Mesendoderm (in vitro differentiated cells): ENCODE results near the gene CDK11B.

Source experiments
- DNase-seq: peaks from one replicate; pipeline ENCODE4 v3.0.0; 2013
- H2AK5ac ChIP-seq: 2 replicates; pipeline ENCODE4 v1.6.1; 2013; ENCODE audit warnings: low read length, inconsistent platforms
- H2BK120ac ChIP-seq: 2 replicates; pipeline ENCODE4 v1.6.1; 2013; ENCODE audit warnings: low read depth, mild to moderate bottlenecking, low read length, moderate library complexity, mixed read lengths
- H2BK15ac ChIP-seq: replicated peaks from 2 replicates; pipeline ENCODE4 v1.6.1; 2013; ENCODE audit warnings: low read depth, mild to moderate bottlenecking, moderate library complexity
- H2BK5ac ChIP-seq: 2 replicates; pipeline ENCODE4 v1.6.1; 2013; ENCODE audit warnings: low read length, inconsistent platforms
- H3K18ac ChIP-seq: 2 replicates; pipeline ENCODE4 v1.6.1; 2013; ENCODE audit warnings: mild to moderate bottlenecking, low read length, mixed read lengths
- H3K23ac ChIP-seq: one replicate; pipeline ENCODE4 v1.6.1; 2013; ENCODE audit warnings: low read length
- H3K27ac ChIP-seq: 2 replicates; pipeline ENCODE4 v1.5.1; 2013; ENCODE audit warnings: low read depth, mild to moderate bottlenecking, inconsistent platforms, low read length, moderate library complexity
- H3K27me3 ChIP-seq: 2 replicates; pipeline ENCODE4 v1.6.1; 2013; ENCODE audit warnings: low read length, control low read depth, mild to moderate bottlenecking, inconsistent platforms; ENCODE audit not compliant: insufficient read depth, poor library complexity
- H3K36me3 ChIP-seq: 2 replicates; pipeline ENCODE4 v1.6.1; 2013; ENCODE audit warnings: low read length, inconsistent platforms; ENCODE audit not compliant: control insufficient read depth, insufficient read depth
- H3K4ac ChIP-seq: one replicate; pipeline ENCODE4 v1.6.1; 2013; ENCODE audit warnings: low read depth, mild to moderate bottlenecking, low read length, moderate library complexity
- H3K4me1 ChIP-seq: 2 replicates; pipeline ENCODE4 v1.6.1; 2013; ENCODE audit warnings: low read depth, low read length, inconsistent platforms; ENCODE audit not compliant: control insufficient read depth
- H3K4me2 ChIP-seq: 2 replicates; pipeline ENCODE4 v1.6.1; 2013; ENCODE audit warnings: low read length
- H3K4me3 ChIP-seq: 2 replicates; pipeline ENCODE4 v1.5.1; 2013; ENCODE audit warnings: mild to moderate bottlenecking, low read length
- H3K56ac ChIP-seq: one replicate; pipeline ENCODE4 v1.6.1; 2013; ENCODE audit warnings: low read length
- H3K79me1 ChIP-seq: 2 replicates; pipeline ENCODE4 v1.6.1; 2013; ENCODE audit warnings: low read length, inconsistent platforms
- H3K79me2 ChIP-seq: 2 replicates; pipeline ENCODE4 v1.6.1; 2013; ENCODE audit warnings: mild to moderate bottlenecking, low read length; ENCODE audit not compliant: control insufficient read depth, insufficient read depth
- H3K9ac ChIP-seq: 2 replicates; pipeline ENCODE4 v1.6.1; 2013; ENCODE audit warnings: low read length, inconsistent platforms
- H4K5ac ChIP-seq: one replicate; pipeline ENCODE4 v1.6.1; 2013; ENCODE audit warnings: low read length
- H4K8ac ChIP-seq: one replicate; pipeline ENCODE4 v1.6.1; 2013; ENCODE audit warnings: low read depth, mild to moderate bottlenecking, control low read depth, low read length, moderate library complexity
- WGBS: extraction: QIAGEN DNeasy Blood & Tissue Kit; methylation state at CpG from one replicate; pipeline ENCODE4 v1.1.7; 2013; ENCODE audit warnings: low lambda C conversion rate, missing lambda C conversion rate; ENCODE audit not compliant: insufficient coverage; ENCODE audit errors: extremely low coverage; 5-methylcytosine and 5-hydroxymethylcytosine counted together

CDK11B gene

DNA sequence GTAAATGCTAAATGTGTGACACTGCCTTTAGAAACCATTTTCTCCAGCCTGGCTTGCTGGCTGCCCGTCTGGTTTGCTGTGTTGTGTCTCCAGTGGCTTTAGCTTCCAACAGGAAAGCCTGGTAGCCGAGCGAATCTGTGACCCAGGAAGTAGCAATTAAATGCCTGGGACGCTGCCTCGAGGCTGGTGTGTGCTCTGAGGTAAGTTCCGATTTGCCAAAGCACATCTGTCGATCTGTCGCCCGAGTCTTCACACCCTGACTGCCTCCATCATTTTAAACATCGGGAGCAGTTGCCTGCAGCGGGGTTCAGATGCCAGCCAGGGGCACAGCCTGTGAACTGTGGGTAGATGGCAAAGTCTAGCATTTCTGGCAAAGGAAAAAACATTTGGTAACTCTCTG is 41.3 kb downstream of the CDK11B start:
- Histone ChIP-seq H3K79me2 (peaks cover 4% of the 10 kb centered on the region), H3K56ac (no peak overlapping the region), H3K18ac (no peak overlapping the region), H3K4me2 (no peak overlapping the region), H2BK15ac (no peak overlapping the region), H3K27ac (no peak overlapping the region), H2BK120ac (no peak overlapping the region), H3K36me3 (no peaks in the 10 kb centered on the region), H3K23ac (no peak overlapping the region), H3K4ac (no peak overlapping the region), H3K4me3 (no peak overlapping the region), H2AK5ac (no peak overlapping the region), H3K9ac (no peak overlapping the region), H3K4me1 (peaks cover 7% of the 10 kb centered on the region), H3K79me1 (peaks cover 8% of the 10 kb centered on the region), H4K5ac (no peak overlapping the region), H4K8ac (no peak overlapping the region), H3K27me3 (no peaks in the 10 kb centered on the region), H2BK5ac (no peak overlapping the region)
- WGBS = no CpG with 5 or more reads among the region's 11 CpGs
- no peak for DNase-seq

DNA sequence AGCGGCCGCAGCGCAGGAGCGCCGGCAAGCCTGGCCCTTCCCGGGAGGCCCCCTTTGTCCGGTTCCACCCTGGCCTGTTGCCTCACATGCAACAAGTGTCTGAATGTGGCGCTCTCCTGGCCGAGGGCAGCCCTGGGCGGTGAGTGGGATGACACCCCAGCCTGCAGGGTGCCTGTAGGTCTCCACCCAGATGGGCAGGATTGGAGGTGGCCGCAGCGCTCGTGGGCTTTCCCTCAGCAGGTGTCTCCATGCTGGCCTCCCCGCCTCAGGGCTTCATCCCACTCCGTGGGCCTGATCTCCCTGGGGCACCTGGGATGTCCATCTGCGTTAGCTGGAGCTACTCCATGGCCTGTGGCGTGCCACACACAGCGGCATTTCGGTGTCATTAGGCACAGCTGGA is 42.0 kb downstream of the CDK11B start:
- Histone ChIP-seq H3K18ac (no peak overlapping the region), H3K56ac (peak overlapping the region; percentile 64), H3K79me2 (peaks cover 4% of the 10 kb centered on the region), H3K9ac (peak overlapping the region; percentile 100), H3K36me3 (no peaks in the 10 kb centered on the region), H4K5ac (no peak overlapping the region), H2BK5ac (no peak overlapping the region), H3K4ac (no peak overlapping the region), H3K4me2 (no peak overlapping the region), H2BK15ac (no peak overlapping the region), H3K4me3 (no peak overlapping the region), H3K27me3 (no peaks in the 10 kb centered on the region), H3K4me1 (peaks cover 7% of the 10 kb centered on the region), H4K8ac (no peak overlapping the region), H2BK120ac (no peak overlapping the region), H3K23ac (no peak overlapping the region), H2AK5ac (no peak overlapping the region), H3K79me1 (peaks cover 8% of the 10 kb centered on the region), H3K27ac (no peak overlapping the region)
- DNase-seq = no peak
- no CpG with 5 or more reads among the region's 19 CpGs for WGBS

DNA sequence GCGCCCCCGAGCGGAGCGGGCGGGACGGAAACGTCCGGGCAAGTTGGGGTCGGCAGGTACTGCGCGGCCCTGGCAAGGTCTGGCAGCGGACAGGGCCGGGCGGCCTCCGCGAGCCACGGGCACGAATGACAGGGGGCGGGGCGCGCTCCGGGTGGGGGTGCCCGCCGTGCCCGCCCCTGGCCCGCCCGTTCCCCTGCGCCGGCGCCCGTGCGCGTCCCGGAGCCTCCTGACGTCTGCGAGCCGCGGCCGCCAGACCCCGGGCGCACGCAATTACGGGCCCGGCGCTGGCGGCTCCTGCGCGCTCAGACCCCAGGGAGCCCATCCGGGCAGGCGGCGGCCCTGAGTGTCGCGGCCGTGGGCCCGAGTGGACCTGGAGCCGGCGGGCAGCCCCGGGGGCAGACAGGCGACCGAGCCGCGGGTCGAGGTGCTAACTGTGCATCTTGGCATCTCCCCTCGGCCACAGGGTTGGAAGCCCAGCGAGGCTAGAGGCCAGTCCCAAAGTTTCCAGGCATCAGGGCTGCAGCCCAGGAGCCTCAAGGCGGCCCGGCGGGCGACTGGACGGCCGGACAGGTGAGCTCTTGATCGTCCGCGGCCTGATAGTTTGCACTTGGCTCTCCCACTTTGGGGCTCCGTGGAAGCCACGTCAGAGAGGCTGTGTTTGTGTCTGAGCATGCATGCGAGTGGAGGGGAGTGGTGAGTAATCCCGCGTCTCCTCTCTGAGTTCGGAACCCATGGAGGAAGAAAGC is 42.6 kb downstream of the CDK11B start:
- H3K27ac ChIP-seq = peak overlapping the region; percentile 52
- peaks cover 7% of the 10 kb centered on the region for H3K4me1 ChIP-seq
- peak overlapping the region; percentile 97 for H3K56ac ChIP-seq
- H2BK5ac ChIP-seq = no peak overlapping the region
- no CpG with 5 or more reads among the region's 80 CpGs for WGBS
- peaks cover 8% of the 10 kb centered on the region for H3K79me1 ChIP-seq
- H4K5ac ChIP-seq = no peak overlapping the region
- no peak overlapping the region for H3K18ac ChIP-seq
- no peak overlapping the region for H2BK120ac ChIP-seq
- no peaks in the 10 kb centered on the region for H3K36me3 ChIP-seq
- H3K4me2 ChIP-seq = peak overlapping the region; percentile 79
- no peak overlapping the region for H2BK15ac ChIP-seq
- H4K8ac ChIP-seq = no peak overlapping the region
- no peak for DNase-seq
- H3K9ac ChIP-seq = peak overlapping the region; percentile 100
- no peak overlapping the region for H3K23ac ChIP-seq
- no peaks in the 10 kb centered on the region for H3K27me3 ChIP-seq
- no peak overlapping the region for H3K4ac ChIP-seq
- H3K4me3 ChIP-seq = peak overlapping the region; percentile 81
- no peak overlapping the region for H2AK5ac ChIP-seq
- H3K79me2 ChIP-seq = peaks cover 4% of the 10 kb centered on the region

DNA sequence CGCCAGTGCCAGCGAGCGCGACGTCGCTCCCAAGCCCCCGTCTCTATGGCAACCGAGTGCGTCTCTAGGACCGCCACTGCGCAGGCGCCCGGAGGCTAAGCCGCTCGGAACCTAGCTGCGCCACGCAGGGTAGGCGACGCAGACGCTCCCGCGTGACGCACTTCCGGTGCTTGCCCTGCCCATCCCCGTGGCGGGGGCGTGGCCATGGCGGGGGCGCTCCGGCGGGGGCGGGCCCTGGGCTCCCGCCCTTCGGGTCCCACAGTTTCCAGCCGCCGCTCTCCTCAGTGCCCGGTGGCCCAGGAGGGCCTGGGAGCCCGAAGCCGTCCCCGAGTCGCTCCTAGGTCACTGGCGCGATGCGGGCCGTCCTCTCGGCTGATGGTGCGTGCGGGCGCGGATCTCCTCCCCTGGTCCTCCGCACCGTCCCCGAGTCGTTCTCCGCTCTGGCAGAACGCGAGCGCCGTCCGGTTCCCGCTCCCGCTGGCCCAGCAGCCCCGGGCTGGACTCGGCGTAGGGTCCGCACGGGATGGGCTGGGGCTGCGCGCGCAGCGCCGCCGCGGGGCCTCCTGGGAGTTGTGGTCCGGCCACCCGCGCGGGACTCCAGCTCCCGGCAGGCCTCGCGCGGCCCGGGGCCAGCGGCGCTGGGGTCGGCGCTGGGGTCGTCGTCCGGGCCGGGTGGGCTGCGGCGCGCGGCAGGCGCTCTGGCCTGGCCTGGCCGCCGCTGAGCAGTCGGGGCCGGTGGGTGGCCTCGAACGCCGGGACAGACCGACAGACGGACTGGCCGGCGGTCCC is 43.4 kb downstream of the CDK11B start, which contains the start of gene MIB2:
Gene MIB2 (plus strand): TSS at position 245 of the 789 bp plus-strand sequence. CDS start 7,953 bp downstream, outside the sequence.
- DNase-seq = peak; percentile 98
- WGBS = no CpG with 5 or more reads among the region's 107 CpGs
- H3K23ac ChIP-seq = peak within 1 kb of the TSS; percentile 99

DNA sequence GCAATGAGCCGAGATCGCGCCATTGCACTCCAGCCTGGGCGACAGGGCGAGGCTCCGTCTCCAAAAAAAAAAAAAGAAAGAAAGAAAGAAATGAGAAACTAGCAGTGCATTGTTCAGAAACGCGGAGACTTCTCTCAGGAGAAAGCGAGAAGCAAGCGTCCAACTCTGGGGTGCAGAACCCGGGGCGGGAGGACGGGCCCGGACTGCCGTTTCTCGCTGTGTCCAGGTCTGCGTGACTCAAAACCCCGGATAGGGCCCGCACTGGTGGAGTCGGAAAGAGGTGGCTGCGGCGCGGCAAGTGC is 43.9 kb downstream of the CDK11B start:
- Histone ChIP-seq H4K8ac (no peak overlapping the region), H3K4me3 (peak overlapping the region; percentile 53), H2BK15ac (no peak overlapping the region), H3K79me1 (peaks cover 8% of the 10 kb centered on the region), H3K4me1 (peaks cover 7% of the 10 kb centered on the region), H4K5ac (no peak overlapping the region), H2AK5ac (no peak overlapping the region), H3K18ac (no peak overlapping the region), H3K23ac (no peak overlapping the region), H3K79me2 (peaks cover 4% of the 10 kb centered on the region), H3K27me3 (no peaks in the 10 kb centered on the region), H3K9ac (peak overlapping the region; percentile 59), H3K27ac (no peak overlapping the region), H2BK120ac (no peak overlapping the region), H3K4ac (no peak overlapping the region), H2BK5ac (no peak overlapping the region), H3K56ac (peak overlapping the region; percentile 82), H3K36me3 (no peaks in the 10 kb centered on the region), H3K4me2 (peak overlapping the region; percentile 82)
- no peak for DNase-seq
- WGBS = no CpG with 5 or more reads among the region's 23 CpGs

More for the DNA sequence above, 43.4 kb downstream of the CDK11B start, which contains the start of gene MIB2:
- Histone ChIP-seq H3K56ac (peak within 1 kb of the TSS; percentile 100), H3K27ac (peak within 1 kb of the TSS; percentile 100), H3K4me2 (peak within 1 kb of the TSS; percentile 97), H2BK120ac (no peak within 1 kb of the TSS), H3K4me3 (peak within 1 kb of the TSS; percentile 93), H3K36me3 (no peaks in the 10 kb centered on the region), H3K79me1 (peaks cover 8% of the 10 kb centered on the region), H3K4ac (peak within 1 kb of the TSS; percentile 84), H4K8ac (peak within 1 kb of the TSS; percentile 93), H3K4me1 (peaks cover 7% of the 10 kb centered on the region), H2BK15ac (no peak within 1 kb of the TSS), H3K27me3 (no peaks in the 10 kb centered on the region), H2AK5ac (no peak within 1 kb of the TSS), H4K5ac (no peak within 1 kb of the TSS), H3K18ac (peak within 1 kb of the TSS; percentile 94), H3K9ac (peak within 1 kb of the TSS; percentile 100), H2BK5ac (peak within 1 kb of the TSS; percentile 98), H3K79me2 (peaks cover 4% of the 10 kb centered on the region)
